H1 (cell line): ENCODE measurements around the gene RPUSD4. TPM values are rescaled to one million over a fixed set of nuclear protein-coding genes. Genes with fewer than 3 reads are reported as not detected.

Experiments
- CTCF ChIA-PET: fragments of 300-600 bp; sonication (Branson Sonifier 250); formaldehyde crosslinking; loops from one replicate; lab custom pipeline; 2021; ENCODE audit not compliant: partially characterized antibody; lab: Charles Lee
- POLR2A ChIA-PET: fragments of 300-600 bp; sonication (Branson Sonifier 250); formaldehyde crosslinking; loops from one replicate; lab custom pipeline; 2021; ENCODE audit warnings: inconsistent platforms; ENCODE audit not compliant: partially characterized antibody; lab: Charles Lee
- DNase-seq, 2 experiments: peaks; one replicate each; pipeline versions ENCODE4 v3.0.0 to v3.0.0-alpha.2; 2010 to 2022; ENCODE audit warnings: low spot score in 2 of 2, low read depth in 1 of 2, mixed read lengths in 1 of 2
- FAIRE-seq: peaks from 2 replicates; lab custom pipeline; 2011; peaks lifted over from hg19 to GRCh38; lab: Jason Lieb, UNC
- H2AFZ ChIP-seq: 2 replicates; pipeline ENCODE4 v1.8.1; 2012; ENCODE audit warnings: low read length, inconsistent platforms
- H2AK5ac ChIP-seq: 2 replicates; pipeline ENCODE4 v1.6.1; 2013; ENCODE audit warnings: low read depth, low read length
- H2BK120ac ChIP-seq: replicated peaks from 2 replicates; pipeline ENCODE3; 2013; ENCODE audit warnings: low read depth, low read length, inconsistent platforms
- H2BK12ac ChIP-seq: 2 replicates; pipeline ENCODE4 v1.6.1; 2013; ENCODE audit warnings: low read depth, low read length
- H2BK15ac ChIP-seq: 2 replicates; pipeline ENCODE4 v1.6.1; 2013; ENCODE audit warnings: low read length
- H2BK20ac ChIP-seq: 2 replicates; pipeline ENCODE4 v1.6.1; 2013; ENCODE audit warnings: low read length
- H2BK5ac ChIP-seq: 2 replicates; pipeline ENCODE4 v1.6.1; 2013; ENCODE audit warnings: low read depth, low read length
- H3K14ac ChIP-seq: 2 replicates; pipeline ENCODE4 v1.6.1; 2013; ENCODE audit warnings: inconsistent platforms; ENCODE audit not compliant: insufficient read length
- H3K18ac ChIP-seq: 2 replicates; pipeline ENCODE4 v1.6.1; 2013; ENCODE audit warnings: low read length; ENCODE audit errors: extremely low read depth
- H3K23ac ChIP-seq: 2 replicates; pipeline ENCODE4 v1.6.1; 2013; ENCODE audit warnings: inconsistent platforms; ENCODE audit not compliant: insufficient read length
- H3K23me2 ChIP-seq: 2 replicates; pipeline ENCODE4 v1.6.1; 2013; ENCODE audit warnings: low read depth, low read length
- H3K27ac ChIP-seq: 2 replicates; pipeline ENCODE4 v1.6.1; 2011; ENCODE audit warnings: low read depth, low read length, inconsistent platforms
- H3K27me3 ChIP-seq, 4 experiments: replicated peaks in 1 of 4; 1 replicate in 1 of 4; 2 replicates in 3 of 4; pipeline versions ENCODE4 v1.6.1 to v1.8.1; 2011 to 2013; ENCODE audit warnings: low read length in 3 of 4, mild to moderate bottlenecking in 3 of 4, inconsistent platforms in 2 of 4, mixed read lengths in 2 of 4, moderate library complexity in 1 of 4; ENCODE audit not compliant: control insufficient read depth in 3 of 4, insufficient read depth in 3 of 4; ENCODE audit errors: extremely low read depth in 1 of 4
- H3K36me3 ChIP-seq, 4 experiments: 2 replicates each; pipeline versions ENCODE4 v1.6.1 to v1.8.1; 2011 to 2013; ENCODE audit warnings: mild to moderate bottlenecking in 4 of 4, low read length in 3 of 4, moderate library complexity in 2 of 4, control low read depth in 1 of 4, inconsistent platforms in 1 of 4; ENCODE audit not compliant: insufficient read depth in 4 of 4, control insufficient read depth in 2 of 4
- H3K4ac ChIP-seq: replicated peaks from 2 replicates; pipeline ENCODE3; 2013; ENCODE audit warnings: low read length, low read depth, mixed read lengths, inconsistent platforms; ENCODE audit not compliant: insufficient read length
- H3K4me1 ChIP-seq, 4 experiments: replicated peaks in 1 of 4; 1 replicate in 1 of 4; 2 replicates in 3 of 4; pipeline versions ENCODE4 v1.6.1 to v1.8.1; 2011 to 2013; ENCODE audit warnings: low read length in 3 of 4, inconsistent platforms in 2 of 4, mixed read lengths in 1 of 4; ENCODE audit not compliant: insufficient read depth in 4 of 4, control insufficient read depth in 3 of 4
- H3K4me2 ChIP-seq, 2 experiments: 2 replicates each; pipeline versions ENCODE4 v1.6.1 to v1.8.1; 2011 to 2013; ENCODE audit warnings: low read depth in 2 of 2, low read length in 2 of 2, control low read depth in 1 of 2, inconsistent platforms in 1 of 2, mild to moderate bottlenecking in 1 of 2; ENCODE audit not compliant: insufficient read depth in 1 of 2
- H3K4me3 ChIP-seq, 4 experiments: fragments of 200-600, 300-600 bp in 1 of 4; sonication (generic), shearing (Covaris generic), sonication (Bioruptor Twin) in 1 of 4; 2 replicates each; pipeline versions ENCODE4 v1.5.1 to v1.8.1; 2011 to 2016; ENCODE audit warnings: low read length in 4 of 4, low read depth in 3 of 4, control low read depth in 2 of 4, inconsistent platforms in 2 of 4, mild to moderate bottlenecking in 2 of 4, mixed read lengths in 1 of 4, moderate library complexity in 1 of 4; ENCODE audit not compliant: insufficient read depth in 2 of 4; ENCODE audit errors: extremely low read depth in 1 of 4
- H3K56ac ChIP-seq: replicated peaks from 2 replicates; pipeline ENCODE3; 2013; ENCODE audit warnings: low read depth, mild to moderate bottlenecking, mixed read lengths, low read length, inconsistent platforms; ENCODE audit not compliant: insufficient read length
- H3K79me1 ChIP-seq: 2 replicates; pipeline ENCODE4 v1.6.1; 2013; ENCODE audit warnings: low read depth, low read length, control low read depth
- H3K79me2 ChIP-seq, 2 experiments: 2 replicates each; pipeline versions ENCODE4 v1.6.1 to v1.8.1; 2012 to 2013; ENCODE audit warnings: low read length in 2 of 2, mild to moderate bottlenecking in 2 of 2, inconsistent platforms in 1 of 2; ENCODE audit not compliant: insufficient read depth in 2 of 2, control insufficient read depth in 1 of 2
- H3K9ac ChIP-seq, 4 experiments: replicated peaks in 1 of 4; 1 replicate in 1 of 4; 2 replicates in 3 of 4; pipeline versions ENCODE4 v1.6.1 to v1.8.1; 2011 to 2013; ENCODE audit warnings: low read depth in 3 of 4, low read length in 3 of 4, control low read depth in 2 of 4, mild to moderate bottlenecking in 2 of 4, moderate library complexity in 2 of 4, inconsistent platforms in 1 of 4; ENCODE audit errors: extremely low read depth in 1 of 4
- H3K9me3 ChIP-seq, 2 experiments: 2 replicates each; pipeline versions ENCODE4 v1.6.1 to v1.8.1; 2012 to 2013; ENCODE audit warnings: mild to moderate bottlenecking in 2 of 2, moderate library complexity in 2 of 2, control low read depth in 1 of 2, inconsistent platforms in 1 of 2, low read depth in 1 of 2, low read length in 1 of 2, mixed read lengths in 1 of 2; ENCODE audit not compliant: insufficient read depth in 2 of 2
- H4K20me1 ChIP-seq, 2 experiments: replicated peaks in 1 of 2; 2 replicates each; pipeline versions ENCODE3 to v1.8.1; 2011 to 2013; ENCODE audit warnings: inconsistent platforms in 2 of 2, low read length in 2 of 2, mild to moderate bottlenecking in 1 of 2; ENCODE audit not compliant: insufficient read depth in 2 of 2, control insufficient read depth in 1 of 2
- H4K5ac ChIP-seq: 2 replicates; pipeline ENCODE4 v1.6.1; 2013; ENCODE audit warnings: low read length, low read depth, mixed read lengths, inconsistent platforms; ENCODE audit not compliant: insufficient read length
- H4K8ac ChIP-seq: 2 replicates; pipeline ENCODE4 v1.8.0; 2013; ENCODE audit warnings: mild to moderate bottlenecking, moderate library complexity, low read length, inconsistent platforms; ENCODE audit not compliant: insufficient read depth; ENCODE audit errors: extremely low read depth
- H4K91ac ChIP-seq: replicated peaks from 2 replicates; pipeline ENCODE3; 2013; ENCODE audit warnings: low read length, mixed read lengths, inconsistent platforms; ENCODE audit not compliant: insufficient read length
- BCL11A ChIP-seq, 2 experiments: IDR thresholded peaks; one replicate each; pipeline ENCODE4 v1.6.1; 2011; ENCODE audit warnings: low read depth in 2 of 2, low read length in 2 of 2, mild to moderate bottlenecking in 2 of 2
- CEBPB ChIP-seq: IDR thresholded peaks from 2 replicates; pipeline ENCODE4 v1.6.1; 2012; ENCODE audit warnings: low read depth, low read length
- EZH2 ChIP-seq: fragments of 200-600 bp; sonication (generic); IDR thresholded peaks from 2 replicates; pipeline ENCODE4 v1.7.1; 2012; ENCODE audit warnings: low read depth, mild to moderate bottlenecking, moderate library complexity, low read length, inconsistent platforms; ENCODE audit not compliant: severe bottlenecking
- GABPA ChIP-seq: IDR thresholded peaks from 2 replicates; pipeline ENCODE4 v1.6.1; 2011; ENCODE audit warnings: mild to moderate bottlenecking, low read length, moderate library complexity, borderline replicate concordance; ENCODE audit not compliant: insufficient read depth
- JUND ChIP-seq: IDR thresholded peaks from 2 replicates; pipeline ENCODE4 v1.6.1; 2011; ENCODE audit warnings: mild to moderate bottlenecking, improper control_type of control experiment, low read length
- POLR2A ChIP-seq, 2 experiments: IDR thresholded peaks; 1 replicate in 1 of 2; 2 replicates in 1 of 2; pipeline ENCODE4 v1.6.1; 2011; ENCODE audit warnings: low read depth in 2 of 2, low read length in 2 of 2, mild to moderate bottlenecking in 2 of 2; ENCODE audit errors: control extremely low read depth in 1 of 2
- RFX5 ChIP-seq: IDR thresholded peaks from 2 replicates; pipeline ENCODE4 v1.6.1; 2011; ENCODE audit warnings: low read depth, low read length, improper control_type of control experiment, borderline replicate concordance
- SAP30 ChIP-seq: fragments of 300-600 bp; sonication (generic); IDR thresholded peaks from 2 replicates; pipeline ENCODE4 v1.7.1; 2012; ENCODE audit warnings: low read length, moderate library complexity, mild to moderate bottlenecking, inconsistent platforms; ENCODE audit not compliant: insufficient read depth, insufficient replicate concordance
- TBP ChIP-seq: IDR thresholded peaks from 2 replicates; pipeline ENCODE4 v1.6.1; 2011; ENCODE audit warnings: low read depth, low read length, improper control_type of control experiment
- TCF12 ChIP-seq: IDR thresholded peaks from 2 replicates; pipeline ENCODE4 v1.6.1; 2011; ENCODE audit warnings: low read depth, mild to moderate bottlenecking, low read length
- WGBS, 2 experiments: shearing (Covaris generic) in 1 of 2; methylation state at CpG; one replicate each; pipeline versions ENCODE4 v1.1.6 to v1.1.7; 2013 to 2015; ENCODE audit warnings: low lambda C conversion rate in 2 of 2, mixed read lengths in 2 of 2, inconsistent platforms in 1 of 2, low coverage in 1 of 2, missing lambda C conversion rate in 1 of 2; ENCODE audit not compliant: insufficient replicate concordance in 2 of 2, insufficient coverage in 1 of 2, insufficient read length in 1 of 2; ENCODE audit errors: extremely low coverage in 1 of 2, missing lambda C conversion rate in 1 of 2; 5-methylcytosine and 5-hydroxymethylcytosine counted together
- polyA plus RNA-seq, 7 experiments: library from polyadenylated mRNA; depleted of rRNA in 3 of 7; stranded (reverse) in 5 of 7; unstranded in 2 of 7; fragments of >200 nt in 5 of 7; fragments of 200-250 nt in 2 of 7; gene quantifications; 1 replicate in 5 of 7; 2 replicates in 1 of 7; 4 replicates in 1 of 7; pipeline versions ENCODE4 v1.2.1 to v1.2.3, GENCODE V29; 2011 to 2013; ENCODE audit warnings: missing spikeins in 2 of 7, mixed read lengths in 2 of 7
- total RNA-seq: library from RNA; stranded (reverse); fragmentation: NEBNext Ultra II Directional; extraction: Animal tissue kit (Norgen Biotek cat#: 25700); gene quantifications from 2 replicates; pipeline ENCODE4 v1.2.1, GENCODE V29; 2021
- TF ChIP-seq, protein P1 (sequence below): IDR thresholded peaks from 2 replicates; pipeline ENCODE4 v1.6.1; 2011; ENCODE audit warnings: low read length, improper control_type of control experiment

Gene RPUSD4
- total and polyA plus RNA-seq, 2 of the 8 experiments (the other 6 are each of a cell fraction or from before 2014, with no cell fraction given) = 36.1 to 50.7 TPM

DNA sequence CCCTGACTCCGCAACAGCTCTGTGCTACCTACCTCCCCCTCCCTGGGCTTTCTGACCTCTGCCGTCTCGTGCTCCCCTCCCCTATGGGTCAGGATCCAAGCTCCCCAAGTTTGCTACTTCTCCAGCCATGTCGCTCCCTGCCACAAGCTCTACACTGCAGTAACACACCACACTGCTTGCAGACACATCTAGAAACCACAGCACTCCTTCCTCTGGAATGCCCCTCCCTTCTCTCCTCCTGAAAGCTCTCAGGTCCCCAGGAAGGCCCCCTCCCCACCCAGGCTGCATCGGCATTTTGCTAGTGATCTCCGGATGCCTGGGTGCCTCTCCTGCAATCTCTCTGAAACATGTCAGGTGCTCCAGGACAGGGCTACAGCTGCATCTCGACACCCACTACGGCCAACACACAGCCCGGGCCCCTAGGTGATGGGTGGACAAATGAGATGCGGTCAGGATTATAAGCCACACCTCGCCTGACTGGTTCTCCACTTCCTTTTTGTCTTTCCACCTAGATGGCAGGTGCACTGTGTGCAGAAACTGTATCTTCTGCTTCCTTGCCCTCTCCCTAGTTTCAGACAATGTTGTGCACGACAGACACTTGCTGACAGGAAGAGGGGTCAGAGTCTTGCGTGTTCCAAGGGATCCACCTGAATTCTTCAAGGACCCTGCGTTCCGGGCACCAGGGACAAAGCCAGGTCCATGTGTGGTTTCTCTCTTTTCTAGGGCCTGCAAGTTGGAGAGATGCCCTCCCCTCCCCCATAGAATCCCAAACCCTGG lies 22.9 kb downstream of the RPUSD4 start:
- peaks cover 0 to 2% (median 0%) of the 10 kb centered on the region in 4 experiments; a peak in 1 of 7 replicates for H3K4me1 ChIP-seq
- H3K23ac ChIP-seq = no peak overlapping the region
- no peak overlapping the region for H3K9ac ChIP-seq
- DNase-seq (no peak), FAIRE-seq (no peak)
- H4K91ac ChIP-seq = no peak overlapping the region
- H2AK5ac ChIP-seq = no peak overlapping the region
- H3K27me3 ChIP-seq = no peaks in the 10 kb centered on the region
- no peaks in the 10 kb centered on the region; the same call in 1 of the 2 replicates for H3K79me1 ChIP-seq
- no peaks in the 10 kb centered on the region for H3K79me2 ChIP-seq
- no peak overlapping the region for H2BK15ac ChIP-seq
- WGBS, 2 experiments = 82% methylated on average over 13 of the region's 15 CpGs; no CpG with 5 or more reads in 1 of the 2 experiments
- no peak overlapping the region for H4K5ac ChIP-seq
- H2BK12ac ChIP-seq = no peak overlapping the region
- peaks cover 0 to 6% of the 10 kb centered on the region in 2 experiments for H4K20me1 ChIP-seq
- no peak overlapping the region for H3K4me3 ChIP-seq
- H3K23me2 ChIP-seq = no peaks in the 10 kb centered on the region
- CTCF ChIA-PET = interaction anchor here (0.6 to 12.5 kb wide), 18 partner anchors 10 to 286 kb away, joined by 3 to 118 read pairs (median 4); partner anchors contain the start of genes CDON and PUS3
- H2BK120ac ChIP-seq = no peak overlapping the region
- H3K56ac ChIP-seq = no peak overlapping the region
- H2BK20ac ChIP-seq = no peak overlapping the region
- H3K4ac ChIP-seq = no peak overlapping the region
- H4K8ac ChIP-seq = peak overlapping the region; percentile 71; the same call in 1 of the 2 replicates
- H3K27ac ChIP-seq = no peak overlapping the region; the same call in 1 of the 2 replicates
- POLR2A ChIA-PET = interaction anchor here (0.6 to 1.9 kb wide), 3 partner anchors 10 to 263 kb away, joined by 3 to 4 read pairs (median 3); no protein-coding TSS in a partner anchor
- no peak overlapping the region for H3K18ac ChIP-seq
- no peak overlapping the region; the same call in 1 of the 2 replicates for H2BK5ac ChIP-seq
- no peak overlapping the region for H2AFZ ChIP-seq
- no peaks in the 10 kb centered on the region for H3K9me3 ChIP-seq
- H3K36me3 ChIP-seq = peaks cover 3 to 11% (median 5%) of the 10 kb centered on the region in 4 experiments; a peak in 4 of 8 replicates
- H3K4me2 ChIP-seq = no peak overlapping the region
- no peak overlapping the region for H3K14ac ChIP-seq
- TF ChIP-seq TCF12 = no peak
- no peak for TF ChIP-seq POLR2A (IDR thresholded peaks at IDR 0.05; ENCODE audit: control extremely low read depth in 1 of 2, low read depth in 2 of 2, low read length in 2 of 2)
- TF ChIP-seq GABPA = no peak
- TF ChIP-seq EZH2 = no peak
- no peak for TF ChIP-seq TBP
- TF ChIP-seq SAP30 = no peak
- TF ChIP-seq, protein P1, sequence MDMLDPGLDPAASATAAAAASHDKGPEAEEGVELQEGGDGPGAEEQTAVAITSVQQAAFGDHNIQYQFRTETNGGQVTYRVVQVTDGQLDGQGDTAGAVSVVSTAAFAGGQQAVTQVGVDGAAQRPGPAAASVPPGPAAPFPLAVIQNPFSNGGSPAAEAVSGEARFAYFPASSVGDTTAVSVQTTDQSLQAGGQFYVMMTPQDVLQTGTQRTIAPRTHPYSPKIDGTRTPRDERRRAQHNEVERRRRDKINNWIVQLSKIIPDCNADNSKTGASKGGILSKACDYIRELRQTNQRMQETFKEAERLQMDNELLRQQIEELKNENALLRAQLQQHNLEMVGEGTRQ = no peak
- TF ChIP-seq BCL11A (IDR thresholded peaks at IDR 0.05; ENCODE audit: low read depth in 2 of 2, low read length in 2 of 2) = no peak
- no peak for TF ChIP-seq JUND
- no peak for TF ChIP-seq CEBPB
- TF ChIP-seq RFX5 = no peak
